ENCODE data around the gene CHEK1. TPM values are rescaled to one million over a fixed set of nuclear protein-coding genes. Genes with fewer than 3 reads are reported as not detected.

CHEK1 gene
- total RNA-seq, 1 donor from 2014 or later, result 161 TPM

- Mint-ChIP-seq H3K4me3 (no peak overlapping the region), H3K4me1 (no peaks in the 10 kb centered on the region), H3K27ac (no peak overlapping the region), H3K36me3 (peaks cover 7% of the 10 kb centered on the region), H3K27me3 (ENCODE audit: insufficient read depth, low read depth) (no peaks in the 10 kb centered on the region), H3K9me3 (no peaks in the 10 kb centered on the region)
- Histone ChIP-seq H3K27ac (no peak overlapping the region), H4K20me1 (ENCODE audit: low read depth) (no peaks in the 10 kb centered on the region), H3K79me2 (ENCODE audit: low read depth) (no peaks in the 10 kb centered on the region), H3F3A (ENCODE audit: low read depth) (no peaks in the 10 kb centered on the region), H3K27me3 (no peaks in the 10 kb centered on the region), H2AFZ (replicated peaks) (no peak overlapping the region), H3K4me3 (no peak overlapping the region), H3K9ac (no peak overlapping the region), H3K36me3 (no peaks in the 10 kb centered on the region), H3K9me3 (ENCODE audit: low read depth) (no peaks in the 10 kb centered on the region), H3K4me2 (no peak overlapping the region), H3K4me1 (no peaks in the 10 kb centered on the region)
- no peak for DNase-seq (ENCODE audit: low spot score)
- TF ChIP-seq CTCF (IDR thresholded peaks at IDR 0.05), result no peak
- no peak for TF ChIP-seq EZH2phosphoT487 (IDR thresholded peaks at IDR 0.05)
- TF ChIP-seq EZH2 (IDR thresholded peaks at IDR 0.05), result no peak
Measured at GRCh38 chr11:125688066-125688465, 63.1 kb downstream of the CHEK1 start.

DNA sequence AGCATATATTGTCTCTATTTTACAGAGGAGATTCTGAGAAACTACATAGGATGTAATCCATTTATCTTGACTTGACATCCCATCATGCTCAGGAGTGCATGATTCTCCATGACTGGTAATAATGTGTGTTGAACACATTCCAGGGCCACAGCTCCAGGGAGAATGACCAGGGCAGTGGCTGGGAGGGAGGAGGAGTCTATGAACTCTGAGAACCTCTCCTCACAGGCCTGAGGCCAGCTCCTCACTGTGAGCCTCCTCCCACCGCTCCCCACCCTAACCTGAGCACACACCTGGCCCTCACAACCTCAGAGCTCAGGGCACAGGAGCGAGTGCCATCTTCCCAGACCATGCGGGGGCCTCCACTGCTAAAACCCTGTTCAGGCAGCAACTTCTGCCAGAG is 63.7 kb downstream of the CHEK1 start:
- Histone ChIP-seq H3K9ac (no peak overlapping the region), H3K27me3 (no peaks in the 10 kb centered on the region), H3K4me2 (no peak overlapping the region), H3K27ac (no peak overlapping the region), H3K9me3 (ENCODE audit: low read depth) (no peaks in the 10 kb centered on the region), H2AFZ (replicated peaks) (no peak overlapping the region), H3K79me2 (ENCODE audit: low read depth) (no peaks in the 10 kb centered on the region), H4K20me1 (ENCODE audit: low read depth) (no peaks in the 10 kb centered on the region), H3K36me3 (no peaks in the 10 kb centered on the region), H3K4me3 (no peak overlapping the region), H3F3A (ENCODE audit: low read depth) (no peaks in the 10 kb centered on the region), H3K4me1 (no peaks in the 10 kb centered on the region)
- Mint-ChIP-seq H3K27me3 (ENCODE audit: insufficient read depth, low read depth) (no peaks in the 10 kb centered on the region), H3K36me3 (peaks cover 7% of the 10 kb centered on the region), H3K4me1 (no peaks in the 10 kb centered on the region), H3K4me3 (no peak overlapping the region), H3K27ac (no peak overlapping the region), H3K9me3 (no peaks in the 10 kb centered on the region)
- TF ChIP-seq EZH2phosphoT487 (IDR thresholded peaks at IDR 0.05) (no peak), EZH2 (IDR thresholded peaks at IDR 0.05) (no peak), CTCF (IDR thresholded peaks at IDR 0.05) (no peak)
- no peak for DNase-seq (ENCODE audit: low spot score)

- H3K27ac ChIP-seq, result no peak overlapping the region
- Mint-ChIP-seq H3K27ac (no peak overlapping the region), H3K4me1 (no peaks in the 10 kb centered on the region), H3K36me3 (peaks cover 5% of the 10 kb centered on the region), H3K4me3 (no peak overlapping the region), H3K9me3 (no peaks in the 10 kb centered on the region), H3K27me3 (ENCODE audit: insufficient read depth, low read depth) (no peaks in the 10 kb centered on the region)
- no peak for DNase-seq (ENCODE audit: low spot score)
- no peaks in the 10 kb centered on the region for H4K20me1 ChIP-seq (ENCODE audit: low read depth)
- H3K9me3 ChIP-seq (ENCODE audit: low read depth), result no peaks in the 10 kb centered on the region
- TF ChIP-seq EZH2phosphoT487 (IDR thresholded peaks at IDR 0.05) (no peak), CTCF (IDR thresholded peaks at IDR 0.05) (no peak), EZH2 (IDR thresholded peaks at IDR 0.05) (no peak)
- H2AFZ ChIP-seq (replicated peaks), result no peak overlapping the region
- H3K4me3 ChIP-seq, result no peak overlapping the region
- H3K4me1 ChIP-seq, result no peaks in the 10 kb centered on the region
- H3F3A ChIP-seq (ENCODE audit: low read depth), result no peaks in the 10 kb centered on the region
- no peaks in the 10 kb centered on the region for H3K27me3 ChIP-seq
- no peaks in the 10 kb centered on the region for H3K36me3 ChIP-seq
- no peak overlapping the region for H3K9ac ChIP-seq
- H3K4me2 ChIP-seq, result no peak overlapping the region
- no peaks in the 10 kb centered on the region for H3K79me2 ChIP-seq (ENCODE audit: low read depth)
Measured at GRCh38 chr11:125689274-125689859, 64.4 kb downstream of the CHEK1 start.
